Sigmoid colon (tissue), 7 donors: ENCODE results near the gene PPP1R9B. TPM values are rescaled to one million over a fixed set of nuclear protein-coding genes. Genes with fewer than 3 reads are reported as not detected.

ENCODE experiments used
- DNase-seq: peaks from one replicate; pipeline ENCODE4 v3.0.0-alpha.2; 2019
- H3K27ac ChIP-seq, 4 donors: fragments of 200-600 bp; sonication (generic); one replicate each; pipeline ENCODE4 v1.5.1; 2016 to 2019; ENCODE audit warnings: mild to moderate bottlenecking in 1 of 4
- H3K27me3 ChIP-seq, 3 donors: fragments of 200-600 bp; sonication (generic); one replicate each; pipeline ENCODE4 v1.5.1; 2019; ENCODE audit warnings: mild to moderate bottlenecking in 1 of 3
- H3K36me3 ChIP-seq, 4 donors: fragments of 200-600 bp; sonication (generic); one replicate each; pipeline ENCODE4 v1.5.1; 2016 to 2019
- H3K4me1 ChIP-seq, 4 donors: fragments of 200-600 bp; sonication (generic); one replicate each; pipeline ENCODE4 v1.5.1; 2017 to 2019
- H3K4me3 ChIP-seq, 4 donors: fragments of 200-600 bp; sonication (generic); one replicate each; pipeline ENCODE4 v1.5.1; 2017 to 2019; ENCODE audit warnings: mild to moderate bottlenecking in 2 of 4, moderate library complexity in 1 of 4
- H3K9me3 ChIP-seq, 4 donors: fragments of 200-600 bp in 3 of 4; sonication (generic) in 3 of 4; one replicate each; pipeline versions ENCODE4 v1.5.1 to v1.6.1; 2013 to 2019
- CTCF ChIP-seq, 4 experiments: fragments of 450-650 bp in 3 of 4; fragments of 200-600 bp in 1 of 4; IDR thresholded peaks; one replicate each; pipeline ENCODE4 v1.5.1; 2016 to 2019; ENCODE audit warnings: antibody characterized with exemption in 4 of 4, mild to moderate bottlenecking in 3 of 4, moderate library complexity in 2 of 4
- EP300 ChIP-seq, 4 donors: sonication (generic); formaldehyde crosslinking; IDR thresholded peaks; one replicate each; pipeline ENCODE4 v1.6.1; 2017; ENCODE audit warnings: antibody characterized with exemption in 4 of 4
- POLR2A ChIP-seq, 2 donors: fragments of 450-650 bp; IDR thresholded peaks; one replicate each; pipeline ENCODE4 v1.6.1; 2016; ENCODE audit warnings: antibody characterized with exemption in 2 of 2, mild to moderate bottlenecking in 2 of 2, moderate library complexity in 2 of 2
- POLR2AphosphoS5 ChIP-seq, 4 donors: sonication (generic); formaldehyde crosslinking; IDR thresholded peaks; one replicate each; pipeline ENCODE4 v1.6.1; 2017; ENCODE audit warnings: antibody characterized with exemption in 4 of 4
- WGBS, 2 donors: extraction: QIAGEN DNeasy Blood & Tissue Kit; methylation state at CpG; one replicate each; pipeline ENCODE4 v1.1.7; 2013; 5-methylcytosine and 5-hydroxymethylcytosine counted together
- intact Hi-C: fragments of 100-400 bp; cut with DNase I; formaldehyde crosslinking; loops from one replicate; pipeline ENCODE4 v1.15.1; 2023
- polyA plus RNA-seq, 3 donors: library from polyadenylated mRNA; stranded (reverse); fragments of 200-250 nt; gene quantifications; one replicate each; pipeline ENCODE4 v1.2.3, GENCODE V29; 2013
- total RNA-seq, 4 donors: library from RNA; depleted of rRNA; stranded (reverse); fragments of >200 nt; gene quantifications; one replicate each; pipeline ENCODE4 v1.1.0, GENCODE V29; 2016
- donor health status: healthy with polysubstance abuse.
- donor health status: Bipolar disorder and iron deficiency.
- donor health status: healthy.

PPP1R9B gene
- total and polyA plus RNA-seq, 7 donors, result 9.0 to 38.7 (median 16.8) TPM

- WGBS, 2 donors, result 48 to 76% methylated on average over 7 of the region's 7 CpGs
- intact Hi-C loops, result no loop called here
- Histone ChIP-seq H3K4me1 (peaks cover 2 to 62% (median 50%) of the 10 kb centered on the region in 4 donors), H3K4me3 (peak overlapping the region; percentile 28 to 57 (median 50)), H3K27me3 (no peaks in the 10 kb centered on the region), H3K27ac (peak overlapping the region; percentile 89 to 94 (median 90)), H3K9me3 (no peaks in the 10 kb centered on the region), H3K36me3 (peaks cover 0 to 15% (median 6%) of the 10 kb centered on the region in 4 donors)
- TF ChIP-seq EP300 (IDR thresholded peaks at IDR 0.05) (no peak), CTCF (IDR thresholded peaks at IDR 0.05) (no peak), POLR2A (IDR thresholded peaks at IDR 0.05) (no peak)
- DNase-seq, result no peak
Observed at GRCh38 chr17:50166518-50167181, 16.2 kb upstream of the PPP1R9B start.

- Histone ChIP-seq H3K9me3 (no peaks in the 10 kb centered on the region), H3K27ac (peak within 1 kb of the TSS; percentile 89 to 94 (median 90)), H3K27me3 (no peaks in the 10 kb centered on the region), H3K4me1 (peaks cover 2 to 65% (median 52%) of the 10 kb centered on the region in 4 donors), H3K4me3 (peak within 1 kb of the TSS; percentile 28 to 57 (median 50)), H3K36me3 (peaks cover 0 to 9% (median 3%) of the 10 kb centered on the region in 4 donors)
- TF ChIP-seq POLR2AphosphoS5 (IDR thresholded peaks at IDR 0.05) (peak in 3 of 4 donors; percentile 49 to 79 (median 68)), POLR2A (IDR thresholded peaks at IDR 0.05) (peak in 1 of 2 donors; percentile 50), EP300 (IDR thresholded peaks at IDR 0.05) (no peak), CTCF (IDR thresholded peaks at IDR 0.05) (peak in 1 of 4 experiments; percentile 24)
- intact Hi-C loops, result no loop called here
- WGBS, 2 donors, result 68 to 70% methylated on average over 15 of the region's 15 CpGs
- DNase-seq, result no peak
Observed at GRCh38 chr17:50165867-50166517, 15.5 kb upstream of the PPP1R9B start, which contains the start of gene SGCA. Gene SGCA, plus strand, starts transcription at chr17:50166005. Its CDS starts 36 bp downstream, at chr17:50166041.

GRCh38 chr17:50165466-50165865, 15.0 kb upstream of the PPP1R9B start:
- no peak for DNase-seq
- TF ChIP-seq POLR2A (IDR thresholded peaks at IDR 0.05) (no peak), CTCF (IDR thresholded peaks at IDR 0.05) (no peak), EP300 (IDR thresholded peaks at IDR 0.05) (no peak), POLR2AphosphoS5 (IDR thresholded peaks at IDR 0.05) (no peak)
- H3K27ac ChIP-seq, result peak overlapping the region; percentile 89 to 94 (median 90)
- H3K4me3 ChIP-seq, result peak overlapping the region in 3 of 4 donors; percentile 48 to 57 (median 51)
- H3K9me3 ChIP-seq, result no peaks in the 10 kb centered on the region
- H3K4me1 ChIP-seq, result peaks cover 2 to 71% (median 57%) of the 10 kb centered on the region in 4 donors
- peaks cover 0 to 6% (median 2%) of the 10 kb centered on the region in 4 donors for H3K36me3 ChIP-seq
- WGBS, 2 donors, result 88 to 91% methylated on average over 3 of the region's 3 CpGs
- intact Hi-C loops, result no loop called here
- no peaks in the 10 kb centered on the region for H3K27me3 ChIP-seq

GRCh38 chr17:50165066-50165465, 14.6 kb upstream of the PPP1R9B start:
- Histone ChIP-seq H3K27me3 (no peaks in the 10 kb centered on the region), H3K4me1 (peaks cover 2 to 71% (median 58%) of the 10 kb centered on the region in 4 donors), H3K4me3 (peak overlapping the region in 2 of 4 donors; percentile 51 to 57), H3K9me3 (no peaks in the 10 kb centered on the region), H3K27ac (peak overlapping the region; percentile 89 to 94 (median 90)), H3K36me3 (peaks cover 0 to 3% (median 1%) of the 10 kb centered on the region in 4 donors)
- no peak for DNase-seq
- 87 to 91% methylated on average over 9 of the region's 9 CpGs for WGBS, 2 donors
- TF ChIP-seq EP300 (IDR thresholded peaks at IDR 0.05) (no peak), POLR2AphosphoS5 (IDR thresholded peaks at IDR 0.05) (no peak), POLR2A (IDR thresholded peaks at IDR 0.05) (no peak), CTCF (IDR thresholded peaks at IDR 0.05) (no peak)
- intact Hi-C loops, result no loop called here
